ENCODE results near the gene GLRA2.

The GLRA2 gene

GRCh38 chrX:14700982-14701381, 171.6 kb downstream of the GLRA2 start:
- DNase-seq (ENCODE audit: low read depth in 2 of 2), result no peak

- DNase-seq (ENCODE audit: low read depth in 2 of 2), result no peak
Measured at GRCh38 chrX:14702145-14702544, 172.8 kb downstream of the GLRA2 start.

- DNase-seq (ENCODE audit: low read depth in 2 of 2), result no peak
Measured at GRCh38 chrX:14712096-14712495, 182.8 kb downstream of the GLRA2 start.

- no peak for DNase-seq (ENCODE audit: low read depth in 2 of 2)
Measured at GRCh38 chrX:14717949-14718348, 188.6 kb downstream of the GLRA2 start.

- DNase-seq (ENCODE audit: low read depth in 2 of 2), result no peak
Measured at GRCh38 chrX:14718403-14718802, 189.1 kb downstream of the GLRA2 start.

- DNase-seq (ENCODE audit: low read depth in 2 of 2), result no peak
Measured at GRCh38 chrX:14729058-14729457, 199.7 kb downstream of the GLRA2 start.

- no peak for DNase-seq (ENCODE audit: low read depth in 2 of 2)
Measured at GRCh38 chrX:14738643-14739042, 209.3 kb downstream of the GLRA2 start.

- DNase-seq (ENCODE audit: low read depth in 2 of 2), result no peak
Measured at GRCh38 chrX:14753441-14753840, 224.1 kb downstream of the GLRA2 start.

- DNase-seq (ENCODE audit: low read depth in 2 of 2), result no peak
Measured at GRCh38 chrX:14758029-14758491, 228.7 kb downstream of the GLRA2 start.

GRCh38 chrX:14775416-14775815, 246.1 kb downstream of the GLRA2 start:
- no peak for DNase-seq (ENCODE audit: low read depth in 2 of 2)

- no peak for DNase-seq (ENCODE audit: low read depth in 2 of 2)
Measured at GRCh38 chrX:14776901-14777300, 247.6 kb downstream of the GLRA2 start.

GRCh38 chrX:14777525-14777924, 248.2 kb downstream of the GLRA2 start:
- DNase-seq (ENCODE audit: low read depth in 2 of 2), result no peak

GRCh38 chrX:14779580-14779979, 250.2 kb downstream of the GLRA2 start:
- DNase-seq (ENCODE audit: low read depth in 2 of 2), result no peak
